GM19099 (cell line): ENCODE data around the gene FNIP1.

Experiments used
- POLR2A ChIP-seq: IDR thresholded peaks from 3 replicates; pipeline ENCODE4 v1.6.1; 2011; ENCODE audit warnings: low read depth; ENCODE audit not compliant: insufficient read length; ENCODE audit errors: extremely low read depth

The FNIP1 gene

GRCh38 chr5:131767891-131768290 is 28.9 kb downstream of the FNIP1 start:
- no peak for TF ChIP-seq POLR2A

- no peak for TF ChIP-seq POLR2A
Measured at GRCh38 chr5:131766689-131767088, 30.1 kb downstream of the FNIP1 start.

- TF ChIP-seq POLR2A, result no peak
Measured at GRCh38 chr5:131765261-131765660, 31.6 kb downstream of the FNIP1 start.

- TF ChIP-seq POLR2A, result no peak
Measured at GRCh38 chr5:131763968-131764367, 32.8 kb downstream of the FNIP1 start.

- TF ChIP-seq POLR2A, result no peak
Measured at GRCh38 chr5:131760793-131761192, 36.0 kb downstream of the FNIP1 start.

- no peak for TF ChIP-seq POLR2A
Measured at GRCh38 chr5:131759704-131760103, 37.1 kb downstream of the FNIP1 start.

- TF ChIP-seq POLR2A, result no peak
Measured at GRCh38 chr5:131758520-131758900, 38.3 kb downstream of the FNIP1 start.

- no peak for TF ChIP-seq POLR2A
Measured at GRCh38 chr5:131757830-131758519, 38.8 kb downstream of the FNIP1 start.

GRCh38 chr5:131756942-131757341 is 39.9 kb downstream of the FNIP1 start:
- no peak for TF ChIP-seq POLR2A

- TF ChIP-seq POLR2A, result no peak
Measured at GRCh38 chr5:131754363-131754762, 42.5 kb downstream of the FNIP1 start.

GRCh38 chr5:131751506-131751905 is 45.3 kb downstream of the FNIP1 start:
- no peak for TF ChIP-seq POLR2A

- TF ChIP-seq POLR2A, result no peak
Measured at GRCh38 chr5:131749723-131750470, 46.9 kb downstream of the FNIP1 start.

GRCh38 chr5:131749138-131749537 is 47.7 kb downstream of the FNIP1 start:
- no peak for TF ChIP-seq POLR2A

GRCh38 chr5:131747180-131748105 is 49.4 kb downstream of the FNIP1 start:
- TF ChIP-seq POLR2A, result no peak

- no peak for TF ChIP-seq POLR2A
Measured at GRCh38 chr5:131746423-131746822, 50.4 kb downstream of the FNIP1 start.
